ENCODE results near the gene SLC47A2.

DNA sequence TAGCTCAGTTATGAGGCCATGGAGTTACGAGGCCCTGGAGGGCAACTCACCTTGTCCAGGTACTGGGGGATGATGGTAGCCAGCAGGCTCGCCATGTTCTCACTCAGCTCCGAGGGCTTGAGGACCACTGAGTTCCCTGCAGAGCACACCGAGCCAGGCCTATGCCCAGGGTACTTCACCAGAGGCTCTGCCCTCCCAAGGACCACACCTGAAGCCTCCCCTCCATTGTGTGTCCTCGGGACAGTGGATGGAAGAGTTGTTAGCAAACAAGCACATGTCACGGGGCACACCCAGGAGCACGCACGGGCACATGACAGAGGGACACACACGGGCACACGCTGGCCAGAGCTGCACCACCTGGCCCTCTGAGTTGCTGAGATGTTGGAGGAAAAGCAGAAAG lies 26.1 kb upstream of the SLC47A2 start:
- TF ChIP-seq, protein P1, sequence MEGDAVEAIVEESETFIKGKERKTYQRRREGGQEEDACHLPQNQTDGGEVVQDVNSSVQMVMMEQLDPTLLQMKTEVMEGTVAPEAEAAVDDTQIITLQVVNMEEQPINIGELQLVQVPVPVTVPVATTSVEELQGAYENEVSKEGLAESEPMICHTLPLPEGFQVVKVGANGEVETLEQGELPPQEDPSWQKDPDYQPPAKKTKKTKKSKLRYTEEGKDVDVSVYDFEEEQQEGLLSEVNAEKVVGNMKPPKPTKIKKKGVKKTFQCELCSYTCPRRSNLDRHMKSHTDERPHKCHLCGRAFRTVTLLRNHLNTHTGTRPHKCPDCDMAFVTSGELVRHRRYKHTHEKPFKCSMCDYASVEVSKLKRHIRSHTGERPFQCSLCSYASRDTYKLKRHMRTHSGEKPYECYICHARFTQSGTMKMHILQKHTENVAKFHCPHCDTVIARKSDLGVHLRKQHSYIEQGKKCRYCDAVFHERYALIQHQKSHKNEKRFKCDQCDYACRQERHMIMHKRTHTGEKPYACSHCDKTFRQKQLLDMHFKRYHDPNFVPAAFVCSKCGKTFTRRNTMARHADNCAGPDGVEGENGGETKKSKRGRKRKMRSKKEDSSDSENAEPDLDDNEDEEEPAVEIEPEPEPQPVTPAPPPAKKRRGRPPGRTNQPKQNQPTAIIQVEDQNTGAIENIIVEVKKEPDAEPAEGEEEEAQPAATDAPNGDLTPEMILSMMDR (IDR thresholded peaks at IDR 0.05): no peak
- no peak for TF ChIP-seq POLR2A (IDR thresholded peaks at IDR 0.05)
- no peak for TF ChIP-seq EP300 (IDR thresholded peaks at IDR 0.05)
